ENCODE data around the gene TNK2.

DNA sequence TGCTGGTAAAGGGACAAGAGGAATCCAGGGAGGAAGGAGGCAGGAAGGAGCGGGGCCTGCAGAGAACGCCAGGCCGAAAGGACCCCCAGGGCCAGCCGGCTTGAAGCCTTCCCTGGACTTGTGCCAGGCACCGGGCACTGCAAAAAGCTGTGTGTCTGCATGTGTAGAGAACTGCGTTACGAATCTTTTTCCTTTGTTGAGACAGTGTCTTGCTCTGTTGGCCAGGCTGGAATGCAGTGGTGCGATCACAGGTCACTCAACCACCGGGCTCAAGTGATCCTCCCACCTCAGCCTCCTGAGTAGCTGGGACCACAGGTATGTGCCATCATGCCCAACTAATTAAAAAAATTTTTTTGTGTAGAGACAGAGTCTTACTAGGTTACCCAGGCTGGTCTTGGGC lies 79.6 kb downstream of the TNK2 start:
- TF ChIP-seq, protein P1, sequence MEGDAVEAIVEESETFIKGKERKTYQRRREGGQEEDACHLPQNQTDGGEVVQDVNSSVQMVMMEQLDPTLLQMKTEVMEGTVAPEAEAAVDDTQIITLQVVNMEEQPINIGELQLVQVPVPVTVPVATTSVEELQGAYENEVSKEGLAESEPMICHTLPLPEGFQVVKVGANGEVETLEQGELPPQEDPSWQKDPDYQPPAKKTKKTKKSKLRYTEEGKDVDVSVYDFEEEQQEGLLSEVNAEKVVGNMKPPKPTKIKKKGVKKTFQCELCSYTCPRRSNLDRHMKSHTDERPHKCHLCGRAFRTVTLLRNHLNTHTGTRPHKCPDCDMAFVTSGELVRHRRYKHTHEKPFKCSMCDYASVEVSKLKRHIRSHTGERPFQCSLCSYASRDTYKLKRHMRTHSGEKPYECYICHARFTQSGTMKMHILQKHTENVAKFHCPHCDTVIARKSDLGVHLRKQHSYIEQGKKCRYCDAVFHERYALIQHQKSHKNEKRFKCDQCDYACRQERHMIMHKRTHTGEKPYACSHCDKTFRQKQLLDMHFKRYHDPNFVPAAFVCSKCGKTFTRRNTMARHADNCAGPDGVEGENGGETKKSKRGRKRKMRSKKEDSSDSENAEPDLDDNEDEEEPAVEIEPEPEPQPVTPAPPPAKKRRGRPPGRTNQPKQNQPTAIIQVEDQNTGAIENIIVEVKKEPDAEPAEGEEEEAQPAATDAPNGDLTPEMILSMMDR (IDR thresholded peaks at IDR 0.05): no peak
- TF ChIP-seq RNF2 (IDR thresholded peaks at IDR 0.05; ENCODE audit: borderline replicate concordance, low read depth): no peak
- no peak for TF ChIP-seq RAD21 (conservative IDR thresholded peaks at IDR 0.05 in 1 of 2, IDR thresholded peaks at IDR 0.05 in 1 of 2)
- no peak for TF ChIP-seq MAZ (IDR thresholded peaks at IDR 0.05; ENCODE audit: borderline replicate concordance, low read depth, low read length)
- TF ChIP-seq, protein P2, sequence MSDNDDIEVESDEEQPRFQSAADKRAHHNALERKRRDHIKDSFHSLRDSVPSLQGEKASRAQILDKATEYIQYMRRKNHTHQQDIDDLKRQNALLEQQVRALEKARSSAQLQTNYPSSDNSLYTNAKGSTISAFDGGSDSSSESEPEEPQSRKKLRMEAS (IDR thresholded peaks at IDR 0.05): no peak
- TF ChIP-seq EP300 (IDR thresholded peaks at IDR 0.05): no peak
- TF ChIP-seq, protein P3, sequence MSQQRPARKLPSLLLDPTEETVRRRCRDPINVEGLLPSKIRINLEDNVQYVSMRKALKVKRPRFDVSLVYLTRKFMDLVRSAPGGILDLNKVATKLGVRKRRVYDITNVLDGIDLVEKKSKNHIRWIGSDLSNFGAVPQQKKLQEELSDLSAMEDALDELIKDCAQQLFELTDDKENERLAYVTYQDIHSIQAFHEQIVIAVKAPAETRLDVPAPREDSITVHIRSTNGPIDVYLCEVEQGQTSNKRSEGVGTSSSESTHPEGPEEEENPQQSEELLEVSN (IDR thresholded peaks at IDR 0.05; ENCODE audit: borderline replicate concordance, low read depth): no peak
- TF ChIP-seq POLR2A (IDR thresholded peaks at IDR 0.05; ENCODE audit: low read length): no peak
- no peak for TF ChIP-seq SREBF2 (IDR thresholded peaks at IDR 0.05)
- no peak for TF ChIP-seq POLR2AphosphoS2 (conservative IDR thresholded peaks at IDR 0.05; ENCODE audit: low read length)
- no peak for TF ChIP-seq CHD2 (IDR thresholded peaks at IDR 0.05; ENCODE audit: low read length, partially characterized antibody)
- no peak for TF ChIP-seq ZFP36 (IDR thresholded peaks at IDR 0.05; ENCODE audit: borderline replicate concordance, partially characterized antibody)
- no peak for TF ChIP-seq KDM5A (IDR thresholded peaks at IDR 0.05)
